Measurements from ENCODE around the gene PAGE1. TPM values are rescaled to one million over a fixed set of nuclear protein-coding genes. Genes with fewer than 3 reads are reported as not detected.

The PAGE1 gene
- total RNA-seq, 1 experiment from 2014 or later: not detected

DNA sequence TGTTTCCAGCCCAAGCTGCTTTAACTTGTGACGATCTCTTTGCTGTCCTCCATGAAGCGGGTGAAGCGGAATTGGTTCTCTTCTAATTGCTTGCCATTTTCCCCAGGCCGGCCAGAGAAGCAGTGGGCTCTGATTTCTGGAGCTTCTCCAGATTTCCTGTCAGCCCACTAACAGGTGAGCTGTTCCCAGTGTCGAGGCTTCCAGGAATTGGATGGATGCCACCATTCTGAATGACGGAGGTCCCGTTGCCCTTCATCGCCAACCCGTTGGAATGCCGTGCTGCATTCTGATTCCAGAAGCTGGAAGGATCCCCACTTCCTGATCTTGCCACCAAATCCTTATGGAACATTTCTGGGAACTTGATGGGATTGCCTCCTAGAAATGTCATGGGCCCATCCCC, 31.0 kb downstream of the PAGE1 start (continued):
- TF ChIP-seq, protein P1, sequence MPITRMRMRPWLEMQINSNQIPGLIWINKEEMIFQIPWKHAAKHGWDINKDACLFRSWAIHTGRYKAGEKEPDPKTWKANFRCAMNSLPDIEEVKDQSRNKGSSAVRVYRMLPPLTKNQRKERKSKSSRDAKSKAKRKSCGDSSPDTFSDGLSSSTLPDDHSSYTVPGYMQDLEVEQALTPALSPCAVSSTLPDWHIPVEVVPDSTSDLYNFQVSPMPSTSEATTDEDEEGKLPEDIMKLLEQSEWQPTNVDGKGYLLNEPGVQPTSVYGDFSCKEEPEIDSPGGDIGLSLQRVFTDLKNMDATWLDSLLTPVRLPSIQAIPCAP (CRISPR knock-in tag; IDR thresholded peaks at IDR 0.05): no peak
- no peak for TF ChIP-seq JUN (CRISPR knock-in tag; IDR thresholded peaks at IDR 0.05)

DNA sequence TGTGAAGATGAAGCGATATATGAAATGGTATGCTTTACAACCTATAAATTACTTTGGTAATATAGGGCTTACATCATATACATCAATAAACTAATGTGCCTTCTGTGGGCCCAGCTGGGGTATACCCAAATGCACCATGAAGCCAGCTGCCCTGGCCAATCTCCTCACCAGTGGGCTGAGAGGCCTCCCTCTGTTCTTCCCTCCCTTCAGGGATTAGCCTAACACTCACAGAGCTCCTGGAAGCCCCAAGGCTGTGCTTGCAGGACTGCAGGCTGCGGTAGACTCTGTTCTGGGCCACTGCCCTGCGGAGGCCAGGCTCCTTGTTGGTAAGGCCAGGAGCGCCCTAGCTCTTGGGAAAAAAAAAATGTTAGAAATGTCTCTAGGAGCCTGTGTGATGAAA, 33.9 kb downstream of the PAGE1 start:
- POLR2A ChIA-PET: no interaction called here
- Mint-ChIP-seq H3K36me3 (no peaks in the 10 kb centered on the region), H3K4me1 (no peaks in the 10 kb centered on the region), H3K27me3 (ENCODE audit: low read depth) (no peaks in the 10 kb centered on the region; the same call in 1 of the 2 replicates), H3K27ac (no peak overlapping the region), H3K4me3 (no peak overlapping the region), H3K9me3 (no peaks in the 10 kb centered on the region)
- CTCF ChIA-PET: no interaction called here
- no peak for DNase-seq (ENCODE audit: low spot score)
- TF ChIP-seq FOXJ3 (CRISPR knock-in tag; IDR thresholded peaks at IDR 0.05; ENCODE audit: borderline replicate concordance) (no peak), ZNF396 (CRISPR knock-in tag; IDR thresholded peaks at IDR 0.05; ENCODE audit: borderline replicate concordance) (no peak), PRRX2 (CRISPR knock-in tag; IDR thresholded peaks at IDR 0.05) (no peak), ZNF121 (CRISPR knock-in tag; IDR thresholded peaks at IDR 0.05) (no peak), ZNF219 (CRISPR knock-in tag; IDR thresholded peaks at IDR 0.05; ENCODE audit: borderline replicate concordance) (no peak), ZSCAN18 (CRISPR knock-in tag; IDR thresholded peaks at IDR 0.05) (no peak), GRHL2 (CRISPR knock-in tag; IDR thresholded peaks at IDR 0.05; ENCODE audit: insufficient replicate concordance, severe bottlenecking) (no peak), NR2C2 (CRISPR knock-in tag; IDR thresholded peaks at IDR 0.05) (no peak), ESRRA (CRISPR knock-in tag; IDR thresholded peaks at IDR 0.05; ENCODE audit: borderline replicate concordance) (no peak), CREM (CRISPR knock-in tag; IDR thresholded peaks at IDR 0.05) (no peak)
- TF ChIP-seq, protein P2, sequence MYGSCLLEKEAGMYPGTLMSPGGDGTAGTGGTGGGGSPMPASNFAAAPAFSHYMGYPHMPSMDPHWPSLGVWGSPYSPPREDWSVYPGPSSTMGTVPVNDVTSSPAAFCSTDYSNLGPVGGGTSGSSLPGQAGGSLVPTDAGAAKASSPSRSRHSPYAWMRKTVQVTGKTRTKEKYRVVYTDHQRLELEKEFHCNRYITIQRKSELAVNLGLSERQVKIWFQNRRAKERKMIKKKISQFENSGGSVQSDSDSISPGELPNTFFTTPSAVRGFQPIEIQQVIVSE (CRISPR knock-in tag; IDR thresholded peaks at IDR 0.05; ENCODE audit: borderline replicate concordance): no peak
- TF ChIP-seq, protein P3, sequence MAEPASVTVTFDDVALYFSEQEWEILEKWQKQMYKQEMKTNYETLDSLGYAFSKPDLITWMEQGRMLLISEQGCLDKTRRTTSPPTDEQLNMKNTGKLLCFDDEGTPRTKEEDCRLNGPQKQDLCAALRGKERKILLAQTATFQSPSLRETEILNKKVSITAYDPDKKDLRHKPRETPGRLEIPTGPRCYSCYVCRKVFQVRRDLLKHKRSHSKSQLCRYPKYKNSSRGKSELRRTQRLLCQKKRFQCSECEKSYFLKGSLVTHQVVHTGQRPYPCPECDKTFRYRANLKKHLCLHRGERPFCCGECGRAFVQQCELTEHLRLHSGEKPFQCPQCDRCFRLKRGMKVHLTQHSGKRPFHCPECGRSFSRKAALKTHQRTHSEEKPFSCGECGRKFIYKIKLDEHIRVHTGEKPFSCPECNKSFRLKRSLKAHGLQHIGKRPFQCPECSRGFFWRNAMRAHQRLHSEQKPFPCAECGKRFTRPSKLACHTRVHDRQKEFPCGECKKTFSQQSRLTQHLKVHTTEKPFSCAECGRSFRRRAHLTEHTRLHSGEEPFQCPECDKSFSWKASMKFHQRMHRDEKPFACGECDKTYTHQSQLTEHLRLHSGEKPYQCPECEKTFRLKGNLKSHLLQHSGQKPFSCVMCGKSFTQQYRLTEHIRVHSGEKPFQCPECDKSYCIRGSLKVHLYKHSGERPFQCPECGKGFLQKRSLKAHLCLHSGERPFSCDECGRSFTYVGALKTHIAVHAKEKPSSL (CRISPR knock-in tag; conservative IDR thresholded peaks at IDR 0.05): no peak
- ATAC-seq: no peak

GRCh38 chrX:49659771-49660170, 36.0 kb downstream of the PAGE1 start:
- CTCF ChIA-PET: no interaction called here
- Mint-ChIP-seq H3K9me3 (no peaks in the 10 kb centered on the region), H3K27me3 (ENCODE audit: low read depth) (no peaks in the 10 kb centered on the region; the same call in 1 of the 2 replicates), H3K36me3 (no peaks in the 10 kb centered on the region), H3K27ac (no peak overlapping the region), H3K4me3 (no peak overlapping the region), H3K4me1 (no peaks in the 10 kb centered on the region)
- ATAC-seq (no peak), DNase-seq (ENCODE audit: low spot score) (no peak)
- POLR2A ChIA-PET: no interaction called here
- TF ChIP-seq KAT7 (CRISPR knock-in tag; IDR thresholded peaks at IDR 0.05; ENCODE audit: borderline replicate concordance) (no peak), TEAD1 (CRISPR knock-in tag; IDR thresholded peaks at IDR 0.05) (no peak), JUN (CRISPR knock-in tag; IDR thresholded peaks at IDR 0.05) (no peak), ZNF396 (CRISPR knock-in tag; IDR thresholded peaks at IDR 0.05; ENCODE audit: borderline replicate concordance) (no peak), ZSCAN18 (CRISPR knock-in tag; IDR thresholded peaks at IDR 0.05) (no peak), JAZF1 (CRISPR knock-in tag; IDR thresholded peaks at IDR 0.05) (no peak), ZNF232 (CRISPR knock-in tag; IDR thresholded peaks at IDR 0.05) (no peak), ZBTB21 (CRISPR knock-in tag; IDR thresholded peaks at IDR 0.05; ENCODE audit: borderline replicate concordance) (no peak), CTCF (IDR thresholded peaks at IDR 0.05) (no peak), TP53 (CRISPR knock-in tag; IDR thresholded peaks at IDR 0.05) (no peak), ATF3 (CRISPR knock-in tag; conservative IDR thresholded peaks at IDR 0.05) (no peak)
- TF ChIP-seq, protein P2 (CRISPR knock-in tag; IDR thresholded peaks at IDR 0.05; ENCODE audit: borderline replicate concordance): no peak
- TF ChIP-seq, protein P4, sequence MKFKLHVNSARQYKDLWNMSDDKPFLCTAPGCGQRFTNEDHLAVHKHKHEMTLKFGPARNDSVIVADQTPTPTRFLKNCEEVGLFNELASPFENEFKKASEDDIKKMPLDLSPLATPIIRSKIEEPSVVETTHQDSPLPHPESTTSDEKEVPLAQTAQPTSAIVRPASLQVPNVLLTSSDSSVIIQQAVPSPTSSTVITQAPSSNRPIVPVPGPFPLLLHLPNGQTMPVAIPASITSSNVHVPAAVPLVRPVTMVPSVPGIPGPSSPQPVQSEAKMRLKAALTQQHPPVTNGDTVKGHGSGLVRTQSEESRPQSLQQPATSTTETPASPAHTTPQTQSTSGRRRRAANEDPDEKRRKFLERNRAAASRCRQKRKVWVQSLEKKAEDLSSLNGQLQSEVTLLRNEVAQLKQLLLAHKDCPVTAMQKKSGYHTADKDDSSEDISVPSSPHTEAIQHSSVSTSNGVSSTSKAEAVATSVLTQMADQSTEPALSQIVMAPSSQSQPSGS (CRISPR knock-in tag; IDR thresholded peaks at IDR 0.05; ENCODE audit: borderline replicate concordance, low read depth): no peak
